NCI-H774 (cell line): ENCODE data around the gene MSANTD2.

Experiments used
- DNase-seq: peaks from one replicate; lab custom pipeline; 2025; lab: John Stamatoyannopoulos, UW

MSANTD2 gene

GRCh38 chr11:124732230-124732629 lies 68.0 kb downstream of the MSANTD2 start:
- DNase-seq = no peak

- no peak for DNase-seq
Observed at GRCh38 chr11:124729571-124729970, 70.6 kb downstream of the MSANTD2 start.

GRCh38 chr11:124728134-124728533 lies 72.1 kb downstream of the MSANTD2 start:
- DNase-seq = no peak

GRCh38 chr11:124727474-124727873 lies 72.7 kb downstream of the MSANTD2 start:
- DNase-seq = no peak

- DNase-seq = no peak
Observed at GRCh38 chr11:124725719-124726105, 74.5 kb downstream of the MSANTD2 start.

- DNase-seq = no peak
Observed at GRCh38 chr11:124724979-124725718, 75.1 kb downstream of the MSANTD2 start.

GRCh38 chr11:124722176-124722575 lies 78.0 kb downstream of the MSANTD2 start:
- DNase-seq = no peak

- no peak for DNase-seq
Observed at GRCh38 chr11:124719534-124719933, 80.7 kb downstream of the MSANTD2 start.

- no peak for DNase-seq
Observed at GRCh38 chr11:124718801-124719200, 81.4 kb downstream of the MSANTD2 start.

- DNase-seq = no peak
Observed at GRCh38 chr11:124717786-124718651, 82.2 kb downstream of the MSANTD2 start.

- no peak for DNase-seq
Observed at GRCh38 chr11:124717421-124717785, 82.8 kb downstream of the MSANTD2 start.

GRCh38 chr11:124716591-124716990 lies 83.6 kb downstream of the MSANTD2 start:
- DNase-seq = no peak
